ENCODE results near the gene GPLD1. TPM values are rescaled to one million over a fixed set of nuclear protein-coding genes. Genes with fewer than 3 reads are reported as not detected.

Gene GPLD1
- total RNA-seq, 5 donors from 2014 or later (not counting 1 experiment from before 2014, with no cell fraction given), result 0.50 to 1.5 (median 1.4) TPM

DNA sequence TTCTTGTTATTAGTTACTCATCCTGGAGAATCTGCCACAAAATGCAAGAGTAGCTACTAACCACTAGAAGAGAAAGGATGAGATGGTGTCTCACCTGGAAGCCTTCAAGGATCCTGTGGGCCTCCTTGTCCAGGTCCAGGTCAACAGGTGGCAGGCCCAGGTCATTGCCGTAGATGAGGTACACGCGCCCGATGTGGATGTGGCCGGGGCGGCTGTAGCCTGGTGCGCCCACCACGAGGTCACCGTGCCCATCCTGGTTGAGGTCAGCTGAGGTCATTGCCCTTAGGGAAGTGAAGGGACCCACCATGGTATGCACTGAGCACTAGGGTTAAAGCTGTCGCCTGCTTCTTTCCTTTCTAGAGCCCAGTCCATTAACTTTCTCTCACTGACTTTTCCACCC, 35.5 kb downstream of the GPLD1 start:
- Histone ChIP-seq H3K27ac (ENCODE audit: low read length) (no peak overlapping the region), H3K36me3 (ENCODE audit: control insufficient read depth in 2 of 2, extremely low read depth in 1 of 2, insufficient read depth in 1 of 2, low read length in 1 of 2) (no peaks in the 10 kb centered on the region), H3K4me1 (ENCODE audit: control insufficient read depth in 1 of 2, extremely low read depth in 1 of 2, insufficient read depth in 2 of 2, low read length in 2 of 2) (no peaks in the 10 kb centered on the region), H3K27me3 (replicated peaks in 1 of 2; ENCODE audit: control insufficient read depth in 2 of 2, extremely low read depth in 1 of 2, insufficient read depth in 2 of 2, low read length in 1 of 2) (no peaks in the 10 kb centered on the region), H3K9me3 (no peaks in the 10 kb centered on the region), H3K4me3 (ENCODE audit: control insufficient read depth in 1 of 2, extremely low read depth in 1 of 2, low read length in 1 of 2) (no peak overlapping the region)
- WGBS (ENCODE audit: insufficient coverage), result 92% methylated on average over 9 of the region's 10 CpGs
- H3K9me3 Mint-ChIP-seq, result no peaks in the 10 kb centered on the region
- H3K4me1 Mint-ChIP-seq, result no peaks in the 10 kb centered on the region
- DNase-seq (no peak), ATAC-seq (replicated peaks in 1 of 4) (no peak)
- H3K36me3 Mint-ChIP-seq, result no peaks in the 10 kb centered on the region
- H3K27me3 Mint-ChIP-seq, result no peaks in the 10 kb centered on the region
- no peak overlapping the region for H3K27ac Mint-ChIP-seq
- no peak overlapping the region for H3K4me3 Mint-ChIP-seq
- ChIA-PET POLR2A (no interaction called here), CTCF (no interaction called here)

DNA sequence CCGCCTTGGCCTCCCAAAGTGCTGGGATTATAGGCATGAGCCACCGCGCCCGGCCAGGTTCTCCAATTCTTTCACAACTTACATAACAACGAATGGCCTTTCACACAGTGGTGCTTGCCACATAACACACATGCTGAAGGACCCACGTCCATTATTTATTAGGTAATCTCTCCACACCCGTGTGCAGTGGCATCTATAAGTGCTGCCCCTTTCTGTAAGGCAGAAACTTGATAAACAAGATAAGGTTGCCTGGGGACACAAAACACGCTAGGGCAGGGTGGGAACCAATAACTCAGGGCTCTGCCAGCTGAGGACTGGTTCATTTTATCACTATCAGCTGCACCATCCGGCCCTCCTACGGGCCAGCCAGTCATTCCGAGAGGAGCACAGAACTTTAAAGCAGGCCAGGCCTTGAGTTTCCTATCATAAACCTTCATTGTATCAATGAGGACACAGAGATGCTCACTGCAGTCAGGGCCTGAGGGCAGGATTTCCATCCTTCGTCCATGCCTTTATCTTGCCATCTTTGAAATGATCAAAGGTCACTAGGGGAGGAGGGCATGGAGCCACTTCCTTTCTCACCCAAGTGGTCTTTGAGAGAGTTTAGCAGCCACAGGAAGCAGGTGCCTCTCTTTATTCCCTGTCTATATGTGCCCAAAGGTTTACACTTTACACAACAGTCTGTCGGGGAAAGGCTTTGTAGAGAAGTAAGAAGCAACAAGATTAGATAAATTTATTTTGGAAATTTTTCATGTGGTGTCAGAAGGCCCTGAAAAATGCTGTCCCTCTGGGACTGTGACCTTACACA, 37.6 kb downstream of the GPLD1 start:
- Histone ChIP-seq H3K36me3 (ENCODE audit: control insufficient read depth in 2 of 2, extremely low read depth in 1 of 2, insufficient read depth in 1 of 2, low read length in 1 of 2) (no peaks in the 10 kb centered on the region), H3K27ac (ENCODE audit: low read length) (no peak overlapping the region), H3K4me1 (ENCODE audit: control insufficient read depth in 1 of 2, extremely low read depth in 1 of 2, insufficient read depth in 2 of 2, low read length in 2 of 2) (no peaks in the 10 kb centered on the region), H3K4me3 (ENCODE audit: control insufficient read depth in 1 of 2, extremely low read depth in 1 of 2, low read length in 1 of 2) (no peak overlapping the region), H3K27me3 (replicated peaks in 1 of 2; ENCODE audit: control insufficient read depth in 2 of 2, extremely low read depth in 1 of 2, insufficient read depth in 2 of 2, low read length in 1 of 2) (no peaks in the 10 kb centered on the region), H3K9me3 (no peaks in the 10 kb centered on the region)
- Mint-ChIP-seq H3K9me3 (no peaks in the 10 kb centered on the region), H3K27ac (no peak overlapping the region), H3K27me3 (no peaks in the 10 kb centered on the region), H3K36me3 (no peaks in the 10 kb centered on the region), H3K4me1 (no peaks in the 10 kb centered on the region), H3K4me3 (no peak overlapping the region)
- POLR2A ChIA-PET, result no interaction called here
- ATAC-seq (replicated peaks in 1 of 4) (no peak), DNase-seq (no peak)
- WGBS (ENCODE audit: insufficient coverage), result 75% methylated on average over 8 of the region's 13 CpGs
- CTCF ChIA-PET, result interaction anchor here in 1 of 2 donors (0.7 kb wide), 1 partner anchor 49 kb away, joined by 4 read pairs; no protein-coding TSS in a partner anchor

DNA sequence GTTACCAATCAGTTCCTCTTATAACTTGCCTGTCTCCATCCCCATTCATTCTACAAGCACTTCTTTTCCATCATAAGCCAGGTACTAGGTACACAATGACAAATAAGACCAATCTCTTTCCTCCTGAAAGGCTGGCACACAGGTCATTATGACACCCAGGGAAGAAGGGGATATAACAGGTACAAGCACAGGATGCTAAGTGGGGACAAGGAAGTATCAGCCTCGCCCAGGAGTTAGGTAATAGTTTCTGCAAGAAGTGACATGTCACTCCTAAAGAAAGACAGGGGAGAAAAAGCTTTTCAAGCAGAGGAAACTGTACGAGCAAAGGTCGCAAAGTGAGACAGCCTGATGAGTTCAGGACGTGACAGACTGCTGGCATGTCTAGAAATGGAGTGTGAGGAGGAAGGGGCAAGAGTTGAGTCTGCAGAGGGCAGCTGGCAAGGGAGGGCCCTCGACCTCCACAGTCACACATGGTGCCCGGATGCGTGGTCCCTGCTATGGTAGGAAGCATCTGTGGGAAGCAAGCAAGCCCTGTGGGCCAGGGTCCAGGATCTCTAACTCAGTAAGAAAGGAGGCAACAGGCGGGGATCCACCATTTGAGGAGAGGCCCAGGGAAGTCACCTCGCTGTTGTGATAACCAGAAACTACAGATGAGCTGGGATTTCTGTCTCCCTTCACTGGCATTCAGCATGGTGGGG, 40.4 kb downstream of the GPLD1 start:
- 73% methylated on average over 9 of the region's 9 CpGs for WGBS (ENCODE audit: insufficient coverage)
- ATAC-seq (replicated peaks in 1 of 4) (no peak), DNase-seq (no peak)
- Histone ChIP-seq H3K9me3 (no peaks in the 10 kb centered on the region), H3K36me3 (ENCODE audit: control insufficient read depth in 2 of 2, extremely low read depth in 1 of 2, insufficient read depth in 1 of 2, low read length in 1 of 2) (no peaks in the 10 kb centered on the region), H3K27me3 (replicated peaks in 1 of 2; ENCODE audit: control insufficient read depth in 2 of 2, extremely low read depth in 1 of 2, insufficient read depth in 2 of 2, low read length in 1 of 2) (peaks cover 0 to 3% of the 10 kb centered on the region in 2 experiments), H3K27ac (ENCODE audit: low read length) (no peak overlapping the region), H3K4me1 (ENCODE audit: control insufficient read depth in 1 of 2, extremely low read depth in 1 of 2, insufficient read depth in 2 of 2, low read length in 2 of 2) (no peaks in the 10 kb centered on the region), H3K4me3 (ENCODE audit: control insufficient read depth in 1 of 2, extremely low read depth in 1 of 2, low read length in 1 of 2) (no peak overlapping the region)
- no peak overlapping the region for H3K27ac Mint-ChIP-seq
- H3K27me3 Mint-ChIP-seq, result no peaks in the 10 kb centered on the region
- ChIA-PET POLR2A (no interaction called here), CTCF (no interaction called here)
- H3K4me3 Mint-ChIP-seq, result no peak overlapping the region
- no peaks in the 10 kb centered on the region for H3K9me3 Mint-ChIP-seq
- H3K4me1 Mint-ChIP-seq, result no peaks in the 10 kb centered on the region
- H3K36me3 Mint-ChIP-seq, result no peaks in the 10 kb centered on the region

DNA sequence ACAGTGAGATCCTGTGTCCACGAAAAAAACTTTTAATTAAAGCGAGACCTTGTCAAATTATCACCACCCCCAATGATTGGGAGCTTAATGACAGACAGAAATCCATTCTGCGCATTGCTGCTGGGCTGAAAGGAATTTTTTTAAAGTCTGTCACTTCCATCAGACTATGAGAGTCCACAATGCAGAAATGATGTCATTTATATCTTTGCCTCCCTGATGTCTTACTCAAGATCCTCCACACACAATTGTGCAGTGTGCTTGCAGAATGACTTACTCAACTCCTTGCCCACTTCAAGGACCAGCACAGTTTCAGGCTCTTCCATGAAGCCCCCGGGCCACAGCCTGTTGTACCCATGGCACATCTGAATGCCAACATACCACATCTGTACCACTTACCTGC, 41.0 kb downstream of the GPLD1 start:
- no peaks in the 10 kb centered on the region for H3K4me1 Mint-ChIP-seq
- H3K27ac ChIP-seq (ENCODE audit: low read length), result no peak overlapping the region
- H3K36me3 Mint-ChIP-seq, result no peaks in the 10 kb centered on the region
- 82% methylated on average over 1 of the region's 4 CpGs for WGBS (ENCODE audit: insufficient coverage)
- H3K4me3 ChIP-seq (ENCODE audit: control insufficient read depth in 1 of 2, extremely low read depth in 1 of 2, low read length in 1 of 2), result no peak overlapping the region
- H3K27ac Mint-ChIP-seq, result no peak overlapping the region
- no peaks in the 10 kb centered on the region for H3K9me3 ChIP-seq
- DNase-seq, result no peak
- ChIA-PET POLR2A (no interaction called here), CTCF (no interaction called here)
- peaks cover 0 to 3% of the 10 kb centered on the region in 2 experiments for H3K27me3 ChIP-seq (replicated peaks in 1 of 2; ENCODE audit: control insufficient read depth in 2 of 2, extremely low read depth in 1 of 2, insufficient read depth in 2 of 2, low read length in 1 of 2)
- no peaks in the 10 kb centered on the region for H3K9me3 Mint-ChIP-seq
- no peak for ATAC-seq (replicated peaks in 1 of 4)
- H3K36me3 ChIP-seq (ENCODE audit: control insufficient read depth in 2 of 2, extremely low read depth in 1 of 2, insufficient read depth in 1 of 2, low read length in 1 of 2), result no peaks in the 10 kb centered on the region
- H3K4me3 Mint-ChIP-seq, result no peak overlapping the region
- H3K4me1 ChIP-seq (ENCODE audit: control insufficient read depth in 1 of 2, extremely low read depth in 1 of 2, insufficient read depth in 2 of 2, low read length in 2 of 2), result no peaks in the 10 kb centered on the region
- H3K27me3 Mint-ChIP-seq, result no peaks in the 10 kb centered on the region

DNA sequence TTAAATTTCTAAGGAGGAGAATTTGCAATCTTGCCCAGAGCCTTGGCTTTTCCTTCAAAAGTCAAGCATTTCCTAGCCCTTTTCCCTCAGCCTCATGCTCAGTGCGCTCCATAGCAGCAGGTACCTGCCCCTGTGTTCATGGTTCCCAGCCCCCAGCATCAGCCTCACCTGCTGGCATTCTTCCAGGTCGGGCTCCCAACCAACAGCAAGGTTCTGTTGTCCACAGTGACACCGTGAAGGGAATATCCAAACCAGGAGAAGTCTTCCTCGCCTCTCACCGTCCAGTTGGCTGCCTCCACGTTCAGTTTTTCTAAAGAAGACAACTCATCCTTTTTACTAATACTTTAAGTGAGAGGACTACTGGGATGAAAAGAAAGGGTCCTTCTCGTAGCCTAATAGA, 42.7 kb downstream of the GPLD1 start:
- ATAC-seq (replicated peaks in 1 of 4), result no peak
- H3K9me3 Mint-ChIP-seq, result no peaks in the 10 kb centered on the region
- no peaks in the 10 kb centered on the region for H3K27me3 Mint-ChIP-seq
- H3K36me3 Mint-ChIP-seq, result no peaks in the 10 kb centered on the region
- ChIA-PET CTCF (interaction anchor here in 1 of 2 donors (0.7 kb wide), 1 partner anchor 1098 kb away, joined by 4 read pairs; no protein-coding TSS in a partner anchor), POLR2A (no interaction called here)
- Histone ChIP-seq H3K4me3 (ENCODE audit: control insufficient read depth in 1 of 2, extremely low read depth in 1 of 2, low read length in 1 of 2) (no peak overlapping the region), H3K9me3 (no peaks in the 10 kb centered on the region), H3K36me3 (ENCODE audit: control insufficient read depth in 2 of 2, extremely low read depth in 1 of 2, insufficient read depth in 1 of 2, low read length in 1 of 2) (no peaks in the 10 kb centered on the region), H3K27me3 (replicated peaks in 1 of 2; ENCODE audit: control insufficient read depth in 2 of 2, extremely low read depth in 1 of 2, insufficient read depth in 2 of 2, low read length in 1 of 2) (peaks cover 0 to 3% of the 10 kb centered on the region in 2 experiments), H3K4me1 (ENCODE audit: control insufficient read depth in 1 of 2, extremely low read depth in 1 of 2, insufficient read depth in 2 of 2, low read length in 2 of 2) (no peaks in the 10 kb centered on the region), H3K27ac (ENCODE audit: low read length) (no peak overlapping the region)
- WGBS (ENCODE audit: insufficient coverage), result 90% methylated on average over 2 of the region's 7 CpGs
- H3K27ac Mint-ChIP-seq, result no peak overlapping the region
- DNase-seq, result no peak
- H3K4me3 Mint-ChIP-seq, result no peak overlapping the region
- H3K4me1 Mint-ChIP-seq, result no peaks in the 10 kb centered on the region

DNA sequence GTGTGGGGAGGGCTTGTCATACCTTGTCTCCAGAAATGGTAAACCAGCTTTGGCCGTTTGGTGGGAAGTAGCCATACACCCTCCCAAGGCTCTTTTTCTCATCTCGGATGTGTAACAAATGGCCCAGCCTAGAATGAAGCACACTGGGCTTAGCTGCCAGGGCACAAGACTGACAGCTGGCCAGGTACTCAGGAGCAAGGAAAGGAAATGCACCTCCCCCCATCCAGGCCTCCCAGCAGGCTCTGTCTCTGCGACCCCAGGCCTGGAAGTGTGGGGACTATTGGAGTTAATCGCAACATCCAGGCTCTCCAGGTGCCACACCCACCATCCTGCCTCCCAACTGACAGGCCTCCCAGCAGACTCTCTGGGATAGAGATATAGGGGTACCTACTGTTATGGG, 43.7 kb downstream of the GPLD1 start:
- ATAC-seq (replicated peaks in 1 of 4) (no peak), DNase-seq (no peak)
- Histone ChIP-seq H3K27ac (ENCODE audit: low read length) (no peak overlapping the region), H3K4me1 (ENCODE audit: control insufficient read depth in 1 of 2, extremely low read depth in 1 of 2, insufficient read depth in 2 of 2, low read length in 2 of 2) (no peaks in the 10 kb centered on the region), H3K36me3 (ENCODE audit: control insufficient read depth in 2 of 2, extremely low read depth in 1 of 2, insufficient read depth in 1 of 2, low read length in 1 of 2) (no peaks in the 10 kb centered on the region), H3K9me3 (no peaks in the 10 kb centered on the region), H3K4me3 (ENCODE audit: control insufficient read depth in 1 of 2, extremely low read depth in 1 of 2, low read length in 1 of 2) (no peak overlapping the region), H3K27me3 (replicated peaks in 1 of 2; ENCODE audit: control insufficient read depth in 2 of 2, extremely low read depth in 1 of 2, insufficient read depth in 2 of 2, low read length in 1 of 2) (peaks cover 0 to 3% of the 10 kb centered on the region in 2 experiments)
- Mint-ChIP-seq H3K4me1 (no peaks in the 10 kb centered on the region), H3K4me3 (no peak overlapping the region), H3K27me3 (no peaks in the 10 kb centered on the region), H3K27ac (no peak overlapping the region), H3K9me3 (no peaks in the 10 kb centered on the region), H3K36me3 (no peaks in the 10 kb centered on the region)
- POLR2A ChIA-PET, result no interaction called here
- CTCF ChIA-PET, result no interaction called here
- no CpG with 5 or more reads among the region's 4 CpGs for WGBS (ENCODE audit: insufficient coverage)
